ENCODE measurements around the gene FSD1.

DNA sequence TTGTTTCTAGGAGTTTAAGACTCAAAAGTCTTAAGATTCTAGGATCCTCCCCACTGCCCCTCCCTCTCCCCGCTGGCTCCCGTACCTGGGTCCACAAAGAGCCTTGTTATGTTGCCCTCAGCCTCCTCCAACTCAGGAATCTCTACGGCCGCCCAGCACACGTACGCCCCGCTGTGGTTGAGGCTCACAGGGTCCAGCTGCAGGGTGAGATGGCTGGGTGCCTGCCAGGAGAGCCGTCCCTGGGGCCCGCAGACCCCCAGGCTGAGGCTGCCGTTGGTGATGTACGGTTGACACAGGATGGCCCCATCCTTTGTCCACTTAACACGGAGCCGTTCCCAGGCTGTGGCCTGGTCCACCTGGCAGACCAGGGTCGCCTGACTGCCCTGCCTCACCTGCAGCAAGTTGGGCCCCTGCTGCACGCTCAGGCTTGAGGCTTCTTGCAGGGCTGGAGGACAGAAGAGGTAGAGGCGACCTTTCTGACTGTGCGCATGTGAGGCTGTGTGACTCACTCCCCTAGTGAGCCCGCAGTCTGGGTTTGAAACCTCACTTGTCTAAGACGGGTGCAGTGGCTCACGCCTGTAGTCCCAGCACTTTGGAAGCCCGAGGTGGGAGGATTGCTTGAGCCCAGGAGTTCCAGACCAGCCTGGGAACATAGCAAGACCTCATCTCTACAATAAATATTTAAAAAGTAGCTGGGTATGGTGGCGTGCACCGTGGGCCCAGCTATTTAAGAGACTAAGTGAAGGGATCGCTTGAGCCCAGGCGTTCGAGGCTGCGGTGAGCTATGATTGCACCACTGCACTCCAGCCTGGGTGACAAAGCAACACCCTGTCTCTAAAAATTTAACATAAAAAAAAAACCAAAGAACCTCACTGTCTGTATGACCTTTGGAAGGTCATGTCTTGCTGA is 6.2 kb upstream of the FSD1 start:
- TF ChIP-seq, protein P1, sequence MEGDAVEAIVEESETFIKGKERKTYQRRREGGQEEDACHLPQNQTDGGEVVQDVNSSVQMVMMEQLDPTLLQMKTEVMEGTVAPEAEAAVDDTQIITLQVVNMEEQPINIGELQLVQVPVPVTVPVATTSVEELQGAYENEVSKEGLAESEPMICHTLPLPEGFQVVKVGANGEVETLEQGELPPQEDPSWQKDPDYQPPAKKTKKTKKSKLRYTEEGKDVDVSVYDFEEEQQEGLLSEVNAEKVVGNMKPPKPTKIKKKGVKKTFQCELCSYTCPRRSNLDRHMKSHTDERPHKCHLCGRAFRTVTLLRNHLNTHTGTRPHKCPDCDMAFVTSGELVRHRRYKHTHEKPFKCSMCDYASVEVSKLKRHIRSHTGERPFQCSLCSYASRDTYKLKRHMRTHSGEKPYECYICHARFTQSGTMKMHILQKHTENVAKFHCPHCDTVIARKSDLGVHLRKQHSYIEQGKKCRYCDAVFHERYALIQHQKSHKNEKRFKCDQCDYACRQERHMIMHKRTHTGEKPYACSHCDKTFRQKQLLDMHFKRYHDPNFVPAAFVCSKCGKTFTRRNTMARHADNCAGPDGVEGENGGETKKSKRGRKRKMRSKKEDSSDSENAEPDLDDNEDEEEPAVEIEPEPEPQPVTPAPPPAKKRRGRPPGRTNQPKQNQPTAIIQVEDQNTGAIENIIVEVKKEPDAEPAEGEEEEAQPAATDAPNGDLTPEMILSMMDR (IDR thresholded peaks at IDR 0.05): no peak
- no peak for TF ChIP-seq EP300 (IDR thresholded peaks at IDR 0.05)
